ENCODE measurements around the gene ATP1A1.

The ATP1A1 gene

GRCh38 chr1:116376729-116377086 is 3.7 kb downstream of the ATP1A1 start:
- in situ Hi-C loops (cut with MboI; ENCODE audit: low pct_unique_long_range_greater_than_20kb, low sequenced_read_pairs, unreplicated experiment), result no loop called here
- TF ChIP-seq, protein P1, sequence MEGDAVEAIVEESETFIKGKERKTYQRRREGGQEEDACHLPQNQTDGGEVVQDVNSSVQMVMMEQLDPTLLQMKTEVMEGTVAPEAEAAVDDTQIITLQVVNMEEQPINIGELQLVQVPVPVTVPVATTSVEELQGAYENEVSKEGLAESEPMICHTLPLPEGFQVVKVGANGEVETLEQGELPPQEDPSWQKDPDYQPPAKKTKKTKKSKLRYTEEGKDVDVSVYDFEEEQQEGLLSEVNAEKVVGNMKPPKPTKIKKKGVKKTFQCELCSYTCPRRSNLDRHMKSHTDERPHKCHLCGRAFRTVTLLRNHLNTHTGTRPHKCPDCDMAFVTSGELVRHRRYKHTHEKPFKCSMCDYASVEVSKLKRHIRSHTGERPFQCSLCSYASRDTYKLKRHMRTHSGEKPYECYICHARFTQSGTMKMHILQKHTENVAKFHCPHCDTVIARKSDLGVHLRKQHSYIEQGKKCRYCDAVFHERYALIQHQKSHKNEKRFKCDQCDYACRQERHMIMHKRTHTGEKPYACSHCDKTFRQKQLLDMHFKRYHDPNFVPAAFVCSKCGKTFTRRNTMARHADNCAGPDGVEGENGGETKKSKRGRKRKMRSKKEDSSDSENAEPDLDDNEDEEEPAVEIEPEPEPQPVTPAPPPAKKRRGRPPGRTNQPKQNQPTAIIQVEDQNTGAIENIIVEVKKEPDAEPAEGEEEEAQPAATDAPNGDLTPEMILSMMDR (IDR thresholded peaks at IDR 0.05; ENCODE audit: extremely low read depth, insufficient read depth, missing control alignments), result no peak
- no peak for DNase-seq (ENCODE audit: low spot score)

DNA sequence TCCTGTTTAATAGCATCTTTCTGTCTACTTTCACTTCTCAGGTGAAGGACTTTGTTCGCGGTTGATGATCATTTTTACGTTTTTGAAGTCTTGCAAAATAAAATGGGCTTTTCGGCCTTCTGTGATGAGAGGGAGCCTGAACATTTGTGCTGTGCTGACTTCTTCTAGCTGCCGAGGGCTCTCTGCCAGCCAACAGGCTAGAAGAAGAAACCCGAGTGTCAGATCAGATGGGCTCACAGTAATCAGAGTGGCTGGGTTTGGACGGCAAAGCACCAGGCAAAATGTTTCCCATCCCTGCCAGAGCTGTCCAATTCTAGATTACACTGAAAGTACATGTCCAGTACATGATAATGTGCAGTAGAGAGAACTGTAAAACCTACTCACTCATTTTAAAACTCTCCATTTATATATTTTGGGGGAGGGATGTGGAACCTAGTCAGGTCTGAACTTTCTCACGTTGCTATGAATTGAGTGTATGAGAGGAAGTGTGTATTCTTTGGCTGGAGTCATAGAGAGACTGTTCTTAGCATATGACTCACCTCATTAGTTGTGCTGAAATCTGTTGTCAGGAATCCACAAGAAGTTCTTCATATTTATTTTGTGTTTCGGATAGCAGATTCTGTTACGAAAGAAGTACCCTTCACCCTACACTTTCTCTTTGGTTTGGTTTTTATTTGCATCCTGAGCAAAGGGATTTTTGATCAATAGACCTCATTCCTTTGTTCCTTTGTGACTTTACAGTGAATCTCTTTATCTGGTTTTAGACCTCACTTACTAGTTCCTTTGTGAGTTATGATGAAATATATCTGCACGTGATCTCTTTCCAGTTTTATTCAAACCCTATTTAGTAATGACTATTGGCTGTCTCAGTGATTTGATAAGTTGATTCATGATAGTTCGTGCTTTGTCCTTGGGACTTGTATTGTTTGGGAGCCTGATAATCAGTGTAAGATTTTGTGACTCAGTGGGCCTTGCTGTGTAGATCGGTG is 4.8 kb downstream of the ATP1A1 start:
- TF ChIP-seq, protein P1 (IDR thresholded peaks at IDR 0.05; ENCODE audit: extremely low read depth, insufficient read depth, missing control alignments), result no peak

GRCh38 chr1:116379057-116379630 is 6.1 kb downstream of the ATP1A1 start:
- TF ChIP-seq, protein P1 (IDR thresholded peaks at IDR 0.05; ENCODE audit: extremely low read depth, insufficient read depth, missing control alignments), result no peak
- in situ Hi-C loops (cut with MboI; ENCODE audit: low pct_unique_long_range_greater_than_20kb, low sequenced_read_pairs, unreplicated experiment), result no loop called here
- DNase-seq (ENCODE audit: low spot score), result no peak

More for the DNA sequence above, 4.8 kb downstream of the ATP1A1 start:
- peak; percentile 69 for DNase-seq (ENCODE audit: low spot score)
- in situ Hi-C loops (cut with MboI; ENCODE audit: low pct_unique_long_range_greater_than_20kb, low sequenced_read_pairs, unreplicated experiment), result no loop called here

- TF ChIP-seq, protein P1 (IDR thresholded peaks at IDR 0.05; ENCODE audit: extremely low read depth, insufficient read depth, missing control alignments), result no peak
- in situ Hi-C loops (cut with MboI; ENCODE audit: low pct_unique_long_range_greater_than_20kb, low sequenced_read_pairs, unreplicated experiment), result no loop called here
- DNase-seq (ENCODE audit: low spot score), result no peak
Measured at GRCh38 chr1:116379674-116380498, 6.8 kb downstream of the ATP1A1 start.

GRCh38 chr1:116380499-116381242 is 7.6 kb downstream of the ATP1A1 start:
- in situ Hi-C loops (cut with MboI; ENCODE audit: low pct_unique_long_range_greater_than_20kb, low sequenced_read_pairs, unreplicated experiment), result no loop called here
- no peak for DNase-seq (ENCODE audit: low spot score)
- TF ChIP-seq, protein P1 (IDR thresholded peaks at IDR 0.05; ENCODE audit: extremely low read depth, insufficient read depth, missing control alignments), result no peak

- TF ChIP-seq, protein P1 (IDR thresholded peaks at IDR 0.05; ENCODE audit: extremely low read depth, insufficient read depth, missing control alignments), result no peak
- no peak for DNase-seq (ENCODE audit: low spot score)
- in situ Hi-C loops (cut with MboI; ENCODE audit: low pct_unique_long_range_greater_than_20kb, low sequenced_read_pairs, unreplicated experiment), result no loop called here
Measured at GRCh38 chr1:116382321-116382720, 9.3 kb downstream of the ATP1A1 start.

Data from GM13977 (cell line).